Umbilical cord (tissue), 2 donors: ENCODE measurements around the gene NACC2. TPM values are rescaled to one million over a fixed set of nuclear protein-coding genes. Genes with fewer than 3 reads are reported as not detected.
"Not testable (repeated sequence)": the region's sequence is repeated elsewhere in the genome, so short reads cannot be mapped to it uniquely, and the experiment has no call there.

ENCODE experiments used
- DNase-seq: peaks from one replicate; pipeline ENCODE4 v3.0.0-alpha.2; 2015; ENCODE audit warnings: low spot score
- total RNA-seq: library from RNA; depleted of rRNA; stranded (reverse); fragments of >200 nt; gene quantifications from one replicate; pipeline ENCODE4 v1.2.3, GENCODE V29; 2014; ENCODE audit warnings: low replicate concordance; ENCODE audit not compliant: insufficient read depth

Gene NACC2
- total RNA-seq, 1 donor from 2014 or later = 23.4 TPM

GRCh38 chr9:136047775-136048559 is 47.1 kb downstream of the NACC2 start:
- DNase-seq = no peak

- DNase-seq = no peak
Measured at GRCh38 chr9:136047076-136047774, 47.9 kb downstream of the NACC2 start.

GRCh38 chr9:136046554-136046920 is 48.6 kb downstream of the NACC2 start:
- DNase-seq = no peak

GRCh38 chr9:136045595-136046553 is 49.2 kb downstream of the NACC2 start:
- DNase-seq = peak; percentile 69

GRCh38 chr9:136044971-136045594 is 50.0 kb downstream of the NACC2 start:
- no peak for DNase-seq

- no peak for DNase-seq
Measured at GRCh38 chr9:136044207-136044970, 50.7 kb downstream of the NACC2 start.

GRCh38 chr9:136043441-136043991 is 51.6 kb downstream of the NACC2 start:
- DNase-seq = no peak

- no peak for DNase-seq
Measured at GRCh38 chr9:136042541-136042940, 52.5 kb downstream of the NACC2 start.

GRCh38 chr9:136040848-136041247 is 54.2 kb downstream of the NACC2 start:
- DNase-seq = not testable (repeated sequence)

- DNase-seq = no peak
Measured at GRCh38 chr9:136039488-136039887, 55.6 kb downstream of the NACC2 start.

GRCh38 chr9:136036848-136037247 is 58.2 kb downstream of the NACC2 start:
- no peak for DNase-seq

GRCh38 chr9:136036050-136036449 is 59.0 kb downstream of the NACC2 start:
- no peak for DNase-seq

- peak; percentile 47 for DNase-seq
Measured at GRCh38 chr9:136031741-136032730, 63.1 kb downstream of the NACC2 start.

GRCh38 chr9:136031094-136031493 is 64.0 kb downstream of the NACC2 start:
- DNase-seq = no peak

- no peak for DNase-seq
Measured at GRCh38 chr9:136029556-136029955, 65.5 kb downstream of the NACC2 start.

- no peak for DNase-seq
Measured at GRCh38 chr9:136028760-136029470, 66.2 kb downstream of the NACC2 start.

- not testable (repeated sequence) for DNase-seq
Measured at GRCh38 chr9:136026943-136027289, 68.2 kb downstream of the NACC2 start.

- no peak for DNase-seq
Measured at GRCh38 chr9:136026266-136026942, 68.7 kb downstream of the NACC2 start.
